ENCODE data around the gene BMAL1. TPM values are rescaled to one million over a fixed set of nuclear protein-coding genes. Genes with fewer than 3 reads are reported as not detected.

The BMAL1 gene
- total RNA-seq, 5 donors from 2014 or later (not counting 1 experiment from before 2014, with no cell fraction given), result 67.9 to 99.2 (median 72.1) TPM

- Histone ChIP-seq H3K4me3 (ENCODE audit: control insufficient read depth in 1 of 2, extremely low read depth in 1 of 2, low read length in 1 of 2) (no peak overlapping the region), H3K27me3 (replicated peaks in 1 of 2; ENCODE audit: control insufficient read depth in 2 of 2, extremely low read depth in 1 of 2, insufficient read depth in 2 of 2, low read length in 1 of 2) (peaks cover 0 to 5% of the 10 kb centered on the region in 2 experiments), H3K4me1 (ENCODE audit: control insufficient read depth in 1 of 2, extremely low read depth in 1 of 2, insufficient read depth in 2 of 2, low read length in 2 of 2) (no peaks in the 10 kb centered on the region), H3K36me3 (ENCODE audit: control insufficient read depth in 2 of 2, extremely low read depth in 1 of 2, insufficient read depth in 1 of 2, low read length in 1 of 2) (no peaks in the 10 kb centered on the region), H3K27ac (ENCODE audit: low read length) (no peak overlapping the region), H3K9me3 (no peaks in the 10 kb centered on the region)
- Mint-ChIP-seq H3K9me3 (peaks cover 0 to 6% (median 0%) of the 10 kb centered on the region in 3 donors), H3K4me3 (no peak overlapping the region), H3K27ac (no peak overlapping the region), H3K36me3 (no peaks in the 10 kb centered on the region), H3K4me1 (peaks cover 0 to 4% (median 3%) of the 10 kb centered on the region in 3 donors), H3K27me3 (peaks cover 0 to 13% of the 10 kb centered on the region in 2 donors)
- ATAC-seq (replicated peaks in 1 of 4) (no peak), DNase-seq (no peak)
- WGBS (ENCODE audit: insufficient coverage), result 100% methylated on average over 1 of the region's 2 CpGs
- ChIA-PET POLR2A (no interaction called here), CTCF (interaction anchor here (0.6 to 1.9 kb wide), 6 partner anchors 14 to 100 kb away, joined by 3 to 6 read pairs (median 3); no protein-coding TSS in a partner anchor)
These were observed 41.0 kb upstream of the BMAL1 start for GRCh38 chr11:13236626-13237025.

- Histone ChIP-seq H3K4me3 (ENCODE audit: control insufficient read depth in 1 of 2, extremely low read depth in 1 of 2, low read length in 1 of 2) (no peak overlapping the region), H3K27ac (ENCODE audit: low read length) (no peak overlapping the region), H3K4me1 (ENCODE audit: control insufficient read depth in 1 of 2, extremely low read depth in 1 of 2, insufficient read depth in 2 of 2, low read length in 2 of 2) (no peaks in the 10 kb centered on the region), H3K36me3 (ENCODE audit: control insufficient read depth in 2 of 2, extremely low read depth in 1 of 2, insufficient read depth in 1 of 2, low read length in 1 of 2) (no peaks in the 10 kb centered on the region), H3K27me3 (replicated peaks in 1 of 2; ENCODE audit: control insufficient read depth in 2 of 2, extremely low read depth in 1 of 2, insufficient read depth in 2 of 2, low read length in 1 of 2) (peaks cover 0 to 5% of the 10 kb centered on the region in 2 experiments), H3K9me3 (no peaks in the 10 kb centered on the region)
- POLR2A ChIA-PET, result no interaction called here
- ATAC-seq (replicated peaks in 1 of 4), result no peak
- CTCF ChIA-PET, result interaction anchor here (0.9 to 1.9 kb wide), 8 partner anchors 13 to 907 kb away, joined by 3 to 6 read pairs (median 4); no protein-coding TSS in a partner anchor
- no peak for DNase-seq
- Mint-ChIP-seq H3K9me3 (peaks cover 0 to 6% (median 0%) of the 10 kb centered on the region in 3 donors), H3K27me3 (peaks cover 2 to 13% of the 10 kb centered on the region in 2 donors), H3K4me3 (no peak overlapping the region), H3K4me1 (peaks cover 0 to 4% (median 3%) of the 10 kb centered on the region in 3 donors), H3K36me3 (no peaks in the 10 kb centered on the region), H3K27ac (no peak overlapping the region)
- 74% methylated on average over 4 of the region's 7 CpGs for WGBS (ENCODE audit: insufficient coverage)
These were observed 39.8 kb upstream of the BMAL1 start for GRCh38 chr11:13237761-13238160.

- ATAC-seq (replicated peaks in 1 of 4) (peak; percentile 61 to 83 (median 66)), DNase-seq (peak in 32 of 35 experiments; percentile 8 to 72 (median 44))
- Histone ChIP-seq H3K27me3 (replicated peaks in 1 of 2; ENCODE audit: control insufficient read depth in 2 of 2, extremely low read depth in 1 of 2, insufficient read depth in 2 of 2, low read length in 1 of 2) (peaks cover 0 to 5% of the 10 kb centered on the region in 2 experiments), H3K4me1 (ENCODE audit: control insufficient read depth in 1 of 2, extremely low read depth in 1 of 2, insufficient read depth in 2 of 2, low read length in 2 of 2) (no peaks in the 10 kb centered on the region), H3K27ac (ENCODE audit: low read length) (no peak overlapping the region), H3K36me3 (ENCODE audit: control insufficient read depth in 2 of 2, extremely low read depth in 1 of 2, insufficient read depth in 1 of 2, low read length in 1 of 2) (no peaks in the 10 kb centered on the region), H3K9me3 (no peaks in the 10 kb centered on the region), H3K4me3 (ENCODE audit: control insufficient read depth in 1 of 2, extremely low read depth in 1 of 2, low read length in 1 of 2) (no peak overlapping the region)
- no peak overlapping the region for H3K4me3 Mint-ChIP-seq
- ChIA-PET CTCF (interaction anchor here (0.5 to 1.8 kb wide), 8 partner anchors 10 to 658 kb away, joined by 3 to 6 read pairs (median 4); no protein-coding TSS in a partner anchor), POLR2A (no interaction called here)
- H3K27ac Mint-ChIP-seq, result no peak overlapping the region
- H3K36me3 Mint-ChIP-seq, result no peaks in the 10 kb centered on the region
- H3K4me1 Mint-ChIP-seq, result peaks cover 0 to 4% (median 3%) of the 10 kb centered on the region in 3 donors
- H3K9me3 Mint-ChIP-seq, result peaks cover 0 to 6% (median 0%) of the 10 kb centered on the region in 3 donors
- peaks cover 3 to 12% of the 10 kb centered on the region in 2 donors for H3K27me3 Mint-ChIP-seq
- 60% methylated on average over 2 of the region's 4 CpGs for WGBS (ENCODE audit: insufficient coverage)
These were observed 38.6 kb upstream of the BMAL1 start for GRCh38 chr11:13238879-13239514.

- peaks cover 0 to 5% of the 10 kb centered on the region in 2 experiments for H3K27me3 ChIP-seq (replicated peaks in 1 of 2; ENCODE audit: control insufficient read depth in 2 of 2, extremely low read depth in 1 of 2, insufficient read depth in 2 of 2, low read length in 1 of 2)
- ChIA-PET POLR2A (no interaction called here), CTCF (interaction anchor here in 1 of 2 donors (0.7 kb wide), 1 partner anchor 43 kb away, joined by 3 read pairs; no protein-coding TSS in a partner anchor)
- ATAC-seq (replicated peaks in 1 of 4) (no peak), DNase-seq (no peak)
- H3K36me3 ChIP-seq (ENCODE audit: control insufficient read depth in 2 of 2, extremely low read depth in 1 of 2, insufficient read depth in 1 of 2, low read length in 1 of 2), result no peaks in the 10 kb centered on the region
- H3K4me3 Mint-ChIP-seq, result no peak overlapping the region
- no peak overlapping the region for H3K27ac ChIP-seq (ENCODE audit: low read length)
- 100% methylated on average over 1 of the region's 3 CpGs for WGBS (ENCODE audit: insufficient coverage)
- H3K4me1 ChIP-seq (ENCODE audit: control insufficient read depth in 1 of 2, extremely low read depth in 1 of 2, insufficient read depth in 2 of 2, low read length in 2 of 2), result no peaks in the 10 kb centered on the region
- peaks cover 0 to 4% (median 3%) of the 10 kb centered on the region in 3 donors for H3K4me1 Mint-ChIP-seq
- H3K27ac Mint-ChIP-seq, result no peak overlapping the region
- peaks cover 20 to 29% of the 10 kb centered on the region in 2 donors for H3K27me3 Mint-ChIP-seq
- H3K36me3 Mint-ChIP-seq, result no peaks in the 10 kb centered on the region
- no peaks in the 10 kb centered on the region for H3K9me3 Mint-ChIP-seq
- no peaks in the 10 kb centered on the region for H3K9me3 ChIP-seq
- H3K4me3 ChIP-seq (ENCODE audit: control insufficient read depth in 1 of 2, extremely low read depth in 1 of 2, low read length in 1 of 2), result no peak overlapping the region
These were observed 35.0 kb upstream of the BMAL1 start for GRCh38 chr11:13242564-13242963.

GRCh38 chr11:13247606-13248296 is 29.8 kb upstream of the BMAL1 start:
- peaks cover 15 to 27% of the 10 kb centered on the region in 2 donors for H3K27me3 Mint-ChIP-seq
- H3K4me1 Mint-ChIP-seq, result no peaks in the 10 kb centered on the region
- no peaks in the 10 kb centered on the region for H3K36me3 Mint-ChIP-seq
- H3K4me3 ChIP-seq (ENCODE audit: control insufficient read depth in 1 of 2, extremely low read depth in 1 of 2, low read length in 1 of 2), result no peak overlapping the region
- H3K27ac Mint-ChIP-seq, result no peak overlapping the region
- no peaks in the 10 kb centered on the region for H3K36me3 ChIP-seq (ENCODE audit: control insufficient read depth in 2 of 2, extremely low read depth in 1 of 2, insufficient read depth in 1 of 2, low read length in 1 of 2)
- POLR2A ChIA-PET, result no interaction called here
- CTCF ChIA-PET, result interaction anchor here (0.6 to 4.0 kb wide), 6 partner anchors 38 to 161 kb away, joined by 3 to 26 read pairs (median 4); no protein-coding TSS in a partner anchor
- no peaks in the 10 kb centered on the region for H3K9me3 ChIP-seq
- no peaks in the 10 kb centered on the region for H3K4me1 ChIP-seq (ENCODE audit: control insufficient read depth in 1 of 2, extremely low read depth in 1 of 2, insufficient read depth in 2 of 2, low read length in 2 of 2)
- WGBS (ENCODE audit: insufficient coverage), result 61% methylated on average over 2 of the region's 5 CpGs
- no peak overlapping the region for H3K27ac ChIP-seq (ENCODE audit: low read length)
- H3K27me3 ChIP-seq (replicated peaks in 1 of 2; ENCODE audit: control insufficient read depth in 2 of 2, extremely low read depth in 1 of 2, insufficient read depth in 2 of 2, low read length in 1 of 2), result no peaks in the 10 kb centered on the region
- DNase-seq (no peak), ATAC-seq (replicated peaks in 1 of 4) (no peak)
- no peak overlapping the region for H3K4me3 Mint-ChIP-seq
- H3K9me3 Mint-ChIP-seq, result no peaks in the 10 kb centered on the region

- WGBS (ENCODE audit: insufficient coverage), result no CpG with 5 or more reads among the region's 2 CpGs
- no peak for ATAC-seq (replicated peaks in 1 of 4)
- ChIA-PET CTCF (interaction anchor here (0.6 to 4.0 kb wide), 5 partner anchors 11 to 96 kb away, joined by 3 to 26 read pairs (median 3); no protein-coding TSS in a partner anchor), POLR2A (no interaction called here)
- Mint-ChIP-seq H3K27ac (no peak overlapping the region), H3K36me3 (no peaks in the 10 kb centered on the region), H3K27me3 (peaks cover 13 to 24% of the 10 kb centered on the region in 2 donors), H3K4me1 (no peaks in the 10 kb centered on the region), H3K4me3 (no peak overlapping the region), H3K9me3 (no peaks in the 10 kb centered on the region)
- Histone ChIP-seq H3K4me1 (ENCODE audit: control insufficient read depth in 1 of 2, extremely low read depth in 1 of 2, insufficient read depth in 2 of 2, low read length in 2 of 2) (no peaks in the 10 kb centered on the region), H3K4me3 (ENCODE audit: control insufficient read depth in 1 of 2, extremely low read depth in 1 of 2, low read length in 1 of 2) (no peak overlapping the region), H3K27me3 (replicated peaks in 1 of 2; ENCODE audit: control insufficient read depth in 2 of 2, extremely low read depth in 1 of 2, insufficient read depth in 2 of 2, low read length in 1 of 2) (no peaks in the 10 kb centered on the region), H3K9me3 (no peaks in the 10 kb centered on the region), H3K27ac (ENCODE audit: low read length) (no peak overlapping the region), H3K36me3 (ENCODE audit: control insufficient read depth in 2 of 2, extremely low read depth in 1 of 2, insufficient read depth in 1 of 2, low read length in 1 of 2) (no peaks in the 10 kb centered on the region)
- DNase-seq, result no peak
These were observed 28.4 kb upstream of the BMAL1 start for GRCh38 chr11:13249177-13249576.
